GM19452 (cell line): ENCODE data around the gene TAX1BP1.
"Not testable (repeated sequence)": the region's sequence is repeated elsewhere in the genome, so short reads cannot be mapped to it uniquely, and the experiment has no call there.

Experiments used
- ATAC-seq: cut with Tn5 transposase; IDR thresholded peaks from one replicate; pipeline ENCODE4 v1.9.1; 2021; ENCODE audit not compliant: unreplicated experiment

The TAX1BP1 gene

GRCh38 chr7:27737616-27738015 lies 2.3 kb upstream of the TAX1BP1 start:
- ATAC-seq, result no peak

DNA sequence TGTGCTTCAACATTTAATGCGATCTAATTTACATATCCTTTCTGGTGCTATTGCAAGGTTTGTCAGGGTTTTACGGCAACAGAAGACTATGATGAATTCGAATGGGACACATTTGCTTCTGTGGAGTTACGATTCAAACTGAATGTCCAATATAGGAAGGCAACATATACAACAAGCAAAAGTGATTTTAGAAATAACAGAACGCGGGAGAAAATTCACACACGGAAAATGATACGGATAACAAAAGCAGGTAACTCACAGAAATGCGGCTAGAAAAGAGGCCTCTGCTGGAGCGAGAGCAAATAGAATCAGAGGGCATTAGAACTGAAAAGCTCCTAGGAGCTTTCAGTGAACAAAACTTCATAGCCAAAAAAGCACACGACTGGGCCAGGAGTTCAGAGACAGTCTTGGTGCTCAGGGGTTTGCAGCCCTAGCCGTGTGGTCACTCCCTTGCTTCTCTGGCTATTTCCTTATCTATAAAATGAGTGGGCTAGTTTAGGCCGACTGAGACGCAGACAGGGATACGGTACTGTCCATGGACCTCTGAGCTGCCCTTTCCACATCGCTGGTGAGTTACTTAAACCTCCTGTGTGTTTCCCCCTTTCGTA lies 557 bp upstream of the TAX1BP1 start:
- ATAC-seq, result peak; percentile 40

DNA sequence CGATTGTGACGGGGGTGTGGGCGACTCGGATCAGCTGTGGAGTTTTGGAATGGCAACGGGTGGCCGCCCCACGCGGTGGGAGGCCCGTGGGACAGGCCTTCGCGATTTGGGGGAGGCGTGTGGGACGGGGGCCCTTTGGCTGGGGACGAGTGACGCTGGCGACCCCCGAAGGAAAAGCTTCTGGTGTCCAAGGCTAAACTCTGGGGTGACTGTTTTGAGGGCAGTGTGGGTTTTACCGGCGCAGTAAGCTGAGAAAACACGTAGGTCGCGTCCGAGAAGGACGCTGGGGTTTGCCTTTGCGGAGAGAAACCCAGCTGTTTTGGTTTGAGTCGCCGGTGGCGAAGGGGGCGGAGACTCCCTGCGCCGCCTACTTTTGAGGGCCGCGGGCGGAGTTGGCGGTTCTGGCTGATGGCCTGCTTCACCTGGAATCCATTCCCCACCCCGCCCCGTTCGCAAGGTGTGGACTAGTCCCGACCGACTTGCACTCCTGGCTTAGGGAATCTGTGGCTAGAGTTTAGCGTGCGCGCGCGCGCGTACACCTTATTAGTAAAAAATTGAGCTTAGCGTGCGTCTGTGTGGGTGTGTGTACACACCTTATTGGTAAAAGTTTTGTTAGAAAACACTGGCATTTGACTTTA lies 606 bp downstream of the TAX1BP1 start:
- peak; percentile 67 for ATAC-seq

GRCh38 chr7:27742091-27742710 lies 2.2 kb downstream of the TAX1BP1 start:
- not testable (repeated sequence) for ATAC-seq

GRCh38 chr7:27745064-27745583 lies 5.2 kb downstream of the TAX1BP1 start:
- ATAC-seq, result no peak

DNA sequence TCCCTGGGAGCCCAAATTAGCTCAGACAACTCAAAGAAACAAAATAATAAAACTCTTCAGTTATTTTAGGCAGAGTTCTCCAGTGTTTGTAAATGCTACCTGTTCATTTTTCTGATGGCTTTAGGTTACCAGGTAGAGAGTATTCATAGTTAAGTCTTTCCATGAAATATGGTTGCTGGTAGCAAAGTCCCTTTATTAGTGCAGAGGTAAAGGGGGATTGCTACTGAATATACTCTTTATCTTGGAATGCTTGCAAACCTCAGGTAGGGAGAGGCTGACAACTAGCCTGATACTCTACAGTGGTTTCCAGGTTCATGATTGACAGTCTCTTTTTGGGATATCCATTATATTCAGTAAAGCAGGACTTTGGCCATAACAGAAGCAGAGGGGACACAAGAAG lies 6.5 kb downstream of the TAX1BP1 start:
- no peak for ATAC-seq

GRCh38 chr7:27746978-27747377 lies 7.0 kb downstream of the TAX1BP1 start:
- ATAC-seq, result no peak

- ATAC-seq, result no peak
Measured at GRCh38 chr7:27747589-27748368, 7.8 kb downstream of the TAX1BP1 start.

GRCh38 chr7:27750316-27750715 lies 10.4 kb downstream of the TAX1BP1 start:
- no peak for ATAC-seq

DNA sequence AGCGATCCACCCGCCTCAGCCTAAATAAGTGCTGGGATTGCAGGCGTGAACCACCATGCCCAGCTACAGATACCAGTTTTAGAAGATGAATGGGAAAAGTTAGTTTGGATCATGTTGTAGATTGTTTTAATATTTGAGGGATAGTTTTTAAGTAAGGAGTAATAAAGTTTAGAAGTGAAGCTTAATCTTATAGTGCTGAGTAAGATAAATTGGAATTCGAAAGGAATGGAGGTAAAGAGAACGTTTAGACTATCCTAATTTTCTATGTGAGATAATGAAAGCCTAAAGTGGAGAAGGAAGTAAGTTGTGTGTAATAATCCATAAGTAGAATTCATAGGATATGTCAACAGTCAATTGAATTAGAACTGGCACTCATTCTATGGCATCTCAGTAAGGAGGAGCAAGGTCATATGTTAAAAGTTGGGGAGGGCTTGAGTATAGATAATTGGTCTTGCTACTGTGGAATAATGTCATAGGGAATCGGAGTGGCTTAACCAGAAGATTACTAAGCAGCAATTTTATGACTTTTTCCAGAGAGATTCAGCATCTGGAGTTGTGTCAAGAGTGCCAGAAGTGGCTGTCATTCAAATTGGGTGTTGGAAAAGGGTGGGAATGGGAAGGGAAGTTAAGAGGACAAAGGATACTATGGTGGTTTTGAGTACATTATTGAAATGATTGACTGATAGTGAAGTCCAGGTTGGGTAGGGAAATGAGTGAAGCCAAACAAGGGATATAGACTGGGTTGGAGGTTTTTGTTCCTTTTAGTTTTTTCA lies 12.1 kb downstream of the TAX1BP1 start:
- no peak for ATAC-seq

DNA sequence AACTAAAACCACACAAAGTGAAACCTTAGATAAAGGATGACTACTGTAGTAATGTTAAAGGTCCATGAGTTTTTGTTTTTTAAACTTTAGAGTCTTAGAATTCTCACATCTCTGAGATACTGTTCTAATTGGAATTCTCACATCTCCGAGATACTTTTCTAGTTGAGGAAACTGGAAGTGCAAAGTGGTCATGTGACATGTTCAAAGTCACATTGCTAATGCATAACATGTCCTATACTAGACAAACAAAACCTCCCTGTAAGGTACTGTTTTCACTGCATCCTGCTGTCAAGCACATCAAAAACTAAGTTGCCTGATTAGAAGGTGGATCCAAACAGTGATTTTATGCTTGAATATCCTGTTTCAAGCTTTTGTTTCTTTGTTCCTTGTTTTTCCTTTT lies 13.9 kb downstream of the TAX1BP1 start:
- no peak for ATAC-seq

DNA sequence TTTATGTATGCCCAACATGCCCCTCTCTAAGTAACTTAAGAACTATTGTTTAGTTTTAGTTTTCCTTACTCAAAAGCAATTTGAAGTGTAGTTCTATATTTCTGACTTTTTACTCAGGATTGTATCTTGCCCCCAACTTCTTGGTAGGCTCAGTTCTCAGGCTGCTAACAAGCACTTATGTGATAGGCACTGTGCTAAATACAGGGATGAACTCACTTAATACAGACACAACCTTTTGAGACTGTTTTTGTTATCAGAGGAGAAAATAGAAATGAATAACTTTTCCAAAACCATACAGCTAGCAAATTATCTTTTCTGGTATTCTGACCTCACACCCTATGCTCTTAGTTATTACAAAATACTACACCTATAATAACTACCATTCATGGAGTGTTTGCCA lies 16.3 kb downstream of the TAX1BP1 start:
- no peak for ATAC-seq

GRCh38 chr7:27759491-27759890 lies 19.5 kb downstream of the TAX1BP1 start:
- ATAC-seq, result no peak

DNA sequence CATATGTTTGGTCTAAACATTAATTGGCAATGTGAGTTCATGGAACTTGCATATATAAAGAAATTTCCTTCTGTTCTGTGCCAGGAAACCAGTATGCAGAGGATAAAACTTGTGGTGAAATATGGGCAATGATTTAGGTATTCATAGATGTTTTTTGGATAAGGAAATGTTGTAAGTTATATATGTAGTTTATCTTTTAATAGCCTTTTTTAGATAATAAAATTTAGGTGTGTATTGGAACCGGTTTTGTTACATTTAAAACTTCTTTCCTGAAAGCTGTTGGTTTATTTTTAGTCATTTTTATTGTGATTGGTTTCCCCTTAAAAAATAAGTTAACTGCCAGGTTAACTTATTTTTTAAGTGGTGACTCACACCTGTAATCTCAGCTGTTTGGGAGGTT lies 22.1 kb downstream of the TAX1BP1 start:
- no peak for ATAC-seq

DNA sequence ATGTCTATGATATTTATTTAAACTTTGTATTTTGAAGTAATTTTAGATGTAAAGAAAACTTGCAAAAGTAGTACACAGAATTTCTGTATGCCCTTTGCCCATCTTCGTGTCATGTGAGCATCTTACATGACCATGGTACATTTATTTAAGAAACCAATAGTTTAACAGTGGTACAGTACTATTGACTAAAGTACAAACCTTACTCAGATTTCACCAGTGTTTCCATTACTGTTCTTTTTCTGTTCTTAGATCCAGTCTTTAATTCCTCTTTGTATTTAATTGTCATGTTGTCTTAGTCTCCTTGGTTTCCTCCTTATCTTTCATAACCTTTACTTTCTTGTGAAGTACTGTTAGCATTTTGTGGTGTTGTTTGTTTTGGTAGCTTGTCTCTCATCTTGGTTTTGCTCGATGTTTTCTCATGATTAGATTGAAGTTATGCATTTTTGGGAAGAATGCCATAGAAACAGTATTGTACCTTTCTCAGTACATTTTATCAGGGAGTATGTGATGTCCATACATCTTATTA lies 24.1 kb downstream of the TAX1BP1 start:
- no peak for ATAC-seq

DNA sequence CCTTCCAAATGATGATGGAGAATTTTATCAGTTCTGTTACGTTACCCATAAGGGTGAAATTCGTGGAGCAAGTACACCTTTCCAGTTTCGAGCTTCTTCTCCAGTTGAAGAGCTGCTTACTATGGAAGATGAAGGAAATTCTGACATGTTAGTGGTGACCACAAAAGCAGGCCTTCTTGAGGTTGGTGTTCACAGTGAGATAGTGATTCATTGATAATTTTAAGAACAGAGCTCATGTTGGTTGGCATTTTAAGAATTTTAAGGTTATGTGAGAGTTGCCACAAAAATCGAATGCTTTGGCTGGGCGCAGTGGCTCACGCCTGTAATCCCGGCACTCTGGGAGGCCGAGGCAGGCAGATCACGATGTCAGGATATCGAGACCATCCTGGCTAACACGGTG lies 25.9 kb downstream of the TAX1BP1 start:
- ATAC-seq, result no peak

DNA sequence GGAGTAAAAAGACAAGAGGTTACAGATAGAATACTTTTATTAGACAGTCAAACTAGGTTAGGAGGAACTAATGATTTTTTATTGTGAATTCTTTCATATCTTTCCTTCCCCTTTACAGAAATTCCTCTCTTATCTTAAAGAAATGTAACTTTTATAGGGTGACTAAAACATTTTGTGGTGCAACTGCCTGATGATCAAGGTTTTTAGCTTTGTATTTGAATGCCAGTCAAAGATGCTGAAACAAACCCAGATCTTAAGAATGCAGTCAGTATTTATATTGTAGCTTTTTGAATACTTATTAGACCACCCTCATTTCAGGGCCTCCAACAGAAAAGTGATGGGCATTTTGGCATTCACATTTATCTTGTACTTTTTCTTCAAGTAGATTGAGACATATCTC lies 27.4 kb downstream of the TAX1BP1 start:
- ATAC-seq, result no peak

DNA sequence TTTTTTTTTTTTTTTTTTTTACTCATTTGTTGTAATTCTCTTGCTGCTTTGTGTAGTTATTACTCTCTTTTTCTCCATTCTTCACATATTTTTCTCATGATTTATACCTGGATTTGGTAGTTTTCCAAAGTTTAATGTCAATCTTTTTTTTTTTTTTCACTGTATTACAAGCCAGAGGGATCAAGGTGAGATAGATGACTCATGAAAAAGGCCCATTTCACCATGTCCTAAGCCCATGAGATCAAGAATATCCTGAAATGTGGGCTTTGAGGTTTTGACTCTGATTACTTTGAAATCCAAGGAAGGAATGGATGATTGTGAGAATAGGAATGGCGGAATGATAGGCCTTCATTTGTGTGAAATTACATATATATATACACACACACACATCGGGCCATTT lies 31.1 kb downstream of the TAX1BP1 start:
- no peak for ATAC-seq

- no peak for ATAC-seq
Measured at GRCh38 chr7:27774717-27775328, 34.9 kb downstream of the TAX1BP1 start.

DNA sequence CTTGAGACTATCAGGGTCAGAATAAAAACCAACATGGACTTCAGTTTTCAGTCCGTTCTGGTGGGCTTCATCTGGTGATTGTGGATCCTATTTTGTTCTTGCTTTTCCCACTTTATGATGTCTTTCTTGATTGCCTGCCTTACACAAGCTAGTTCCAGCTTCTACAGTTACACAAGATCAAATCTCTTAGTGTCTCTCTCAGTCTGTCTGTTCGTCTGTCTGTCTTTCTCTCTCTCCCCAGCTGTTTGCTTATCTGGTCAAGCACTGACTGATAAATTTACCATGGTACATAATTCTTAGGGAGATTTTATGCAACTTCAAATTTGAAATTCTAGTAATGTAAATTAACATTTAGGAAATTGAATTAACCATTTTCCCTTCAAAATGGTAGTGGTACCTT lies 35.8 kb downstream of the TAX1BP1 start:
- ATAC-seq, result no peak
